Stimulated activated naive CD4-positive, alpha-beta T cell (primary cell): ENCODE measurements around the gene TMEM53.

Source experiments
- DNase-seq, 6 experiments: peaks; one replicate each; lab custom pipeline; 2025; lab: John Stamatoyannopoulos, UW

Gene TMEM53

DNA sequence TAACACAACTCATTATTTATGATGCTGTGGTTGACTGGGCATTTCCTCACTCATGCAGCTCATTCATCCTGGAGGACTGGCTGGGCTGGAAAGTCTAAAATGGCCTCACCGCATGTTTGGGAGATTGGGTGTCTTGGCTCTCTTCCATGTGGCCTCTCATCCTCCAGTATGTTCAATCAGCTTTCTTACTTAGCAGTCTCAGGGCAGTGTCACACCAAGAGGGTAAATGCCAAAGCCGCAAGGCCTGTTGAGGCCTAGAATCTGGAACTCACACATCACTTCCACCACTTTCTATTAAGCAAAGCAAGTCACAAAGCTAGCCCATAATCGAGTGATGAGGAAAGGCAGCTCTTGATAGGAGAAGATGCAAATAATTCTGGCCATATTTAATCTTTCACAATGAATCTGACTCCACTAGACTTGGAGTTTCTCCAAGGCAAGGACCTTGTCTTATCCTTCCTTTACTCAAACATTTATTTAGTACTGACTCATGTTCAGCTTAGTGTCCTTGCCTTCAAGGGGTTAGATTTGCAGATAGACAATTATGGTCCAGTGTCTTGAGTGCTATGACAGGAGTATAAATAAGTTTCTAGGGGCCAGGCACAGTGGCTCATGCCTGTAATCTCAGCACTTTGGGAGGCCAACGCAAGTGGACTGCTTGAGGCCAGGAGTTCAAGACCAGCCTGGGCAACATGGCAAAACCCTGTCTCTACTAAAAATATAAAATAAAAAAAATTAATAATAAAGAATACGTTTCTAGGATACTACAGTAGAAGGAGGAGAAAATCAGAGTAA is 45.1 kb downstream of the TMEM53 start:
- no peak for DNase-seq

DNA sequence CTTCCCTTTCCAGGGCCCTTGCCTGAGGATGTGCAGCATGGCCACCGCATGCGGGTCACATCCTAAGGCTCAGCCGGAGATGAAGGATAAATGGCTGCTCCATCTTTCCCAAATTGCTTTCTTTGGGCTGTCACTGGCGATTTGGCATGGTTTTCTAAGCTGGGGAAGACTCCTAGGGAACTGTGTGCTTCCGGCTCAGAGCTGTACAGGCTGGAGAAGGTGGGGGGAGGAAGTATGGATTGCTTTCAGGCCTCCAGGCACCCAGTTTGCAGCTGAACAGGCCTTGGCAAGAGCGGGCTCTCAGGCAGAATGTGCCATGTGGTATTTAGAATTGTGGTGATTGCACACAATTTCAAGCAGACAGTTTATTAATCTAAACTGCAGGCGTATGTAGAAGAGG is 48.9 kb downstream of the TMEM53 start:
- DNase-seq = no peak

DNA sequence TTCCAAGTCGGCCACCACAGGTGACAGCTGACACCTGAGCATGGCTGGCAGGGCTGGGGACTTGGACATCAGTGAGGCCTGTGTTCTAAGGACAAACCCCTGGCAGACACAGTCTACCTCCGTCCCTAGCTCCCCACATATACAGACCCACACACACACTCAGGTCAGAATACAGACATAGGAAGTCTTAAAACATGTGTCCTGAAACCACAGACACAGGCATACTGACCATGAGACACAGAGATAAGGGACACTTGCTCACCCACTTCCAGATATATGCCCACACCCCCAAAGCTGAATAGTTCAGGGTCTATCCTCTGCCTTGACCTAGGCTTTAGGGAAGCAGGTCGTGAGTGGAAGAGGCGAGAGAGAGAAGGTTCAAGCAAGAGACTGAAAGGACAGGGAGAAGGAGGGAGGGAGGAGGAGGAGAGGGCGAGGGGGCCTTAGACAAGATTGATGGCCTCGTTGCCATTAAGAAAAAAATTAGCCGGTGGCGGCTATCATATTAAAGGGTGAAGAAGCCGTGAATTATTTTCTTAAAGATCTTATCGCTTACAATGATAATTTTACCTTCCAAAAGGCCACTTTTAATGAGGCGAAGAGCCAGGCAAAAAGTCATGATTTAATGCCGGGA is 49.9 kb downstream of the TMEM53 start:
- no peak for DNase-seq

DNA sequence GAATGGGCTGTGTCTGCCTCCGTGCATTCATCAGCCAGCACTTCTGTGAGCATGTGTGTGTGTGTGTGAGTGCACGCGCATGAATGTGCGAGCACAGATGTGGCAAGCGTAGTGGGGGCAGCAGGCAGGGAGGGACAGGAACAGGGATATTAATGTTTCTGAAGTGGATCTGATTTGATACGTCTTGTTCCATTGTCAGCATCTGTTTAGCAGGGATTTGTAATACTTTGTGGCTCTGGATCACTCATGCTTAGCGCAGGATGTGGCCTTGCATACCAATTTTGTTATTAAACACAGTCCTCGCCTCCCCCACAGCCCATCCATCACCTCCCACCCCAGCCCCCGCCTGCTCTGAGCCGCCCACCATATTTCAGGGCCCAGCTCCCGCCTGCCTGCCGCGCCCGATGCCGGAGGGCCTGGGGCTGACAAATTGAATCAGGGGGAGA is 52.4 kb downstream of the TMEM53 start:
- no peak for DNase-seq

DNA sequence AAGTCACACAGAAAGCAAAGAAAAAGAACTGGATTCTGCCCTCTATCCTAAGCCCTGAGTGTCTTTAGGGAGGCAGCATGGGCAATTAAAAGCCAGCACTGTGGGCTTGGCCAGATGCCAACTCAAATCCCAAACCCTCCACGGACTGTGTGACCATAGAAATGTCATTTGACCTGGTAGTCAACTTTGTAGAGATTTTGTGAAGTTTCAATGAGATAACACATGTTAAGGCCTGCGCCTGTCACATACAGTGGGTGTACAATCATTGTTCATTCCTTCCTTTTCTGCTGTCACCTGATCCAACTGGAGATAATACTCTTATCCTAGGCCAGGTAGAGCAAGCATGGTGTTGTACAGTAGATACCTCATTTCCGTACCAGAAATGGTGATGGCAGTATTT is 54.2 kb downstream of the TMEM53 start:
- no peak for DNase-seq

DNA sequence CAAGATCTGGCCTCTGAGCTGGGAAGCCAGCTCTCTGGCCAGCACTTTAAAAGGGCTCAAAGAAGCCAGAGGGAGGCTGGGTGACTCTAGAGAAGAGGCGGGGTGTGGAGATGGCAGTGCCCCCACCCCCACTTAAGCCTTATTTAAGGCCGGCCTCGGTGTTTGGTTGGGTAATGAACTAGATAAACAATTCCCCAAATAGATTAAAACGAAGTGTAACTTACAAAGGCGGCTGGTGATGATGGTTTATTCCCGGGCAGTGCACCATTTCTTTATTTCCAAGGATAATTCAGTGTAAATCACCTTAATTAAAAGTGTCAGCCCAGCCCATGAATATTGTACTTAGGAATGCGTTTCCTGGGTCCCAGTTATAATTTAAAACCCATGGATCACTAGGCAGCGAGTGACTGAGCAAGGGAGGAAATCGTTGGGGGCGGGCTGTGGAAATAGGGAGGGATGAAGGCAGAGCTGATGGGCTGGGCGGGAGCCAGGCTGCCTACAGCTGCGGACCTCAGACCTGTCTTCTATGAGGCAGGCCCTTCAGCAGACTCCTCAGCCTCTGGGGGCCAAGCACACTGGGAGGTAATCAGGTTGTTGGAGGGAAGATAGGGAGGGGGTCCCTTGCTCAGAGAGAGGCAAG is 54.9 kb downstream of the TMEM53 start:
- DNase-seq = no peak

DNA sequence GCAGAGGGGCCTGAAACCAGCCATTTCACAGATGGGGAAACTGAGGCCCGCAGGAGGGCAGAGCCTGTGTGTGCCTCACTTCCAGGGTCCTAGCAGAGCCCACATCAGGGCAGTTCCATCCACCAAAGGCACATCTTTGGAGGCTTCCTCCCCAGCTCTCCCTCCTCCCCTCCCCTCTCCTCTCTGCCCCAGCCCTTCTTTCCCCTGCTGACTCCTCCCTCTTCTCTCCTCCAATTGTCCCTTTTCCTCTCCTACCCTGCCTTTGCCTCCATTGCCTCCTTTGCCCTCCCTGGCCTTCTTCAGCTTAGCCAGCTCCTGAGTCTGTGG is 56.6 kb downstream of the TMEM53 start:
- no peak for DNase-seq

DNA sequence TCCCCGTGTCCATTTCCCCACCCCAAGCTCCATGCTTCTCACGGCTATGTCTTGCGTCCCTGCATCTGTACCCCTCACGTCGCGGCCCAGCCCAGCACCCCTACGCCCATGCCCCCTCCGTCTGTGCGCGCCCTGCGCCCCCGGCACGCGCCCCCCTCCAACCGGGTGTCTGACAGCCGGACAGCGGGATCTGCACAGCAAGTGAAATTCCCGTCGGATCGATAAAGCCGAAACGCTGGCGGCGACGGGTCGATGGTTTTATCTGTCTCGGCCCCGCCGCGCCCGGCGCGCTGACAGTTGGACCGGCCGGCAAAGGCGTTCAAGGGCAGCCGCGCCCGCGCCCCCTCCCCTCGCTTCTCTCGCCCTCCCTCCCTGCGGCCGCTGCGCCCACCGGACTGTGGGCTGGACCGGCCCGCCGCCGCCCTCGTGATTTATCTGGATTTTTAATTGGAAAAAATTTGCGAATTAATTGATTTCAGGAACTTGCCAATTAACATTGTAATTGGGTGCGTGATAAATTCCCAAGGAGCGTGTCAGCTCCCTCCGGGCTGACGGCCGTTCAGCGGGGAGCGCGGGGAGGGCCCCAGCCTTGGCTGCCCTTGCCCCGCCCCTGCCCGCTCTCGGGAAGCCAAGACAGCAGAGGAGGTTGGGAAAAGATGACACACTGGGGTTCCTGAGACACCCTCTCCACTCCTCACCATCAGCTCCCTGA is 57.1 kb downstream of the TMEM53 start:
- no peak for DNase-seq

DNA sequence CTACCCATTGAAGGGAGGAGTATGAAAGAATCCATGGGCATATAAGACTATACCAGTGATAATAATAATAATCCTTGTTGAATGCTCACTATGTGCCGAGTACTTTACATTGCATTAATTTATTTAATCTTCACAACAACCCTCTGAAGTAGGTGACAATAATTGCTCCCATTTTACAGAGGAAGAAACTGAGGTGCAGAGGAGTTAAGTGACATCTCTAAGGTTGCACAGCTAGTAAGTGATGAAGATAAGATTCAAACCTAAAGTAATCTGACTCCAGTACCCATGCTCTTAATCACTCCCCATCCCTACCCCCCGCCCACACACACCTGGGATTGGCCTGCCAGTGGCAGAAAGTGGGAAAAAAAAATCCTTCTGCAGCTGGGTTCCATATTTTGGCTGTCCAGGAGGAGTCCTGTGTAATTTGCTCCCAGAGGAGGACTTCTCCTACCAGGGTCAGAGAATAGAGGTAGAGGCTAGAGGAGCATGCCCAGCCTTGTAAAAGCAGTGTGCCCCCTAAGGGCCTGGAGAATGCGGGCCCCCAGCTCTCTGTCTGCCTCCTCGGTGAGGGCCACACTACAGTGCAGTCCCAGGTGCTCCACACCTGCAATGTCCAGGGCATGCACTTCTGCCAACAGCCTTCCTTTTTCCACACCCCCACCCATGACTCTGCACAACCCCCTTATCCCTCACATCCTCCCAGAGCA is 57.8 kb downstream of the TMEM53 start:
- DNase-seq = no peak

DNA sequence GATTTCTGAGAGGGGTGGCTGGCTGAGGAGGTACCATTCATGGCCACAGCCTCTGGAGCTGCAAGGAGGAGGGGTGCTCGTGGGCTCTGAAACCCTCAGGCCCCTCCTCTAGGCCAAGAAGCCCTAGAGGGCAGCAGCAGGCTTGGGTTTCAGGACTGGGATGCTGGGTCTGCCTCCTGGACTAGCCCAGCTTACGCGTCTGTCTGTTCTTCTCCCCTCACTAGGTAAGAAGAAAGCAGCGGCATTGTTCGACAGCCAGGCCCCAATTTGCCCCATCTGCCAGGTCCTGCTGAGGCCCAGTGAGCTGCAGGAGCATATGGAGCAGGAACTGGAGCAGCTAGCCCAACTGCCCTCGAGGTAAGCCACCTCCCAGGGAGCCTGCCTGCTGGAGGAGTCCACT is 60.3 kb downstream of the TMEM53 start:
- DNase-seq = no peak

DNA sequence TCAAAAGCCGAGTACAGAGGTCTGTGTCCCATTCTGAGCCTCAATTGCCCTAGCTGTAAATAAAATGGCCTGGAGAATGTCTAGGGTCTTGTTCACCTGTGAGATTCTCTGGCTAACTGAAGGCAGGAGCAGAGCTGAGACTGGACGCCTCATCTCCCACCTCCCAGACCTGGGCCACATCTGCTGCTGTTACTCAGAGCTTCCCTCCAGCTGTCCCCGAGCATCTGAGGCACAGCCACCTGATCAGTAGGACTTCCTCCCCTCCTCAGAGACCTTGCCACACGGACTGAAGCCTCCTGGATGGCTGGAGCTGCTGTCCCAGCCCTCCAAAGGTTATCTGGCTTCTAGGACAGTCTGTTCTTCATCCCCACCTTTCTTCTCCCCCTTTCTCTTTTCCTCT is 62.4 kb downstream of the TMEM53 start:
- no peak for DNase-seq

DNA sequence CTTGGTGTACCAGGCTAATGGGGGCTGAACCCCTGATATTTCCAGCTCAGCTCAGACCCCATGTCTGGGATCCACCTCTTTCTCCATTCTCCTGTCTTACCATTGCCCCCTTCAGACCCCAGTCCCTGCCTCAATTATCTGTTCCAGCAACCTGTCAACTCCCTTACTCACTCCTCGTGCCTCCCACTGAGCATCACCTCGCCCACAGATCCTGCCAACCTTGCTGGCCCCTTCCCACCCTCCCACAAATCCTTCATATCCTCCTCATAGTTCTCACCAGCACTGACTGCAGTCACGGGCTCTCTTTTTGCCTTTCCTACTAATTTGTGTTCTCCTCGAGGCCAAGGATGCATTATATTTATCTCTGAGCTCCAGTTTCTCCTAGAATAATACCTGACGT is 62.9 kb downstream of the TMEM53 start:
- DNase-seq = no peak

DNA sequence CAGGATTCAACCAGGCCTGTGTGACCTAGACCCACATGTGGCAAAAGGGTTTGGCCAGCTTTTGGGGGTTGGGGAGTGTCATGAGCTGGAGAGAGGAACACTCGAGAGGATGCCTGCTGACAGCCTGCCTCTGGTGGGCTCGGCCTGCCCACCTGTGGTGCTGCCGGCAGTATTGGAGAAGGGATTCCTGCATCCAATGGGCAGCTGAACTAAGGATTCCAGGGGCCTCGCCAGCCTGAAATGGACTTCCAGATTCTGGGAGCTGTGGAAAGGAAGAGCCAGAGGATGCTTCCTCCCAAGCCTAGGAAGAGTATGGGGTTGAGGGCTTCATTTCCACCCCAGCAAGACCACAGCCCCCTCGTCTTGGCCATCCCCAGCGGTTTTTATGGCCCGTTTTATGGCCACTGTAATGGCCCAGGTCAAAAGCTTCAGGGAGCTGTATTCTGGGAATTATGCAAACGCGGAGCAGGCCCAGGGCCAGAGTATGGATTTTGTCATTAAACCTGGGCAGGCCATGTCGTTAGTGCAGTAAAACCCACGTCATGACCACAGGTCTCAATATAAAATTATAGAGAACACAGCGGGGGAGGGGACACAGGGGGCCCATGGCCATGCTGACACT is 63.6 kb downstream of the TMEM53 start:
- no peak for DNase-seq

DNA sequence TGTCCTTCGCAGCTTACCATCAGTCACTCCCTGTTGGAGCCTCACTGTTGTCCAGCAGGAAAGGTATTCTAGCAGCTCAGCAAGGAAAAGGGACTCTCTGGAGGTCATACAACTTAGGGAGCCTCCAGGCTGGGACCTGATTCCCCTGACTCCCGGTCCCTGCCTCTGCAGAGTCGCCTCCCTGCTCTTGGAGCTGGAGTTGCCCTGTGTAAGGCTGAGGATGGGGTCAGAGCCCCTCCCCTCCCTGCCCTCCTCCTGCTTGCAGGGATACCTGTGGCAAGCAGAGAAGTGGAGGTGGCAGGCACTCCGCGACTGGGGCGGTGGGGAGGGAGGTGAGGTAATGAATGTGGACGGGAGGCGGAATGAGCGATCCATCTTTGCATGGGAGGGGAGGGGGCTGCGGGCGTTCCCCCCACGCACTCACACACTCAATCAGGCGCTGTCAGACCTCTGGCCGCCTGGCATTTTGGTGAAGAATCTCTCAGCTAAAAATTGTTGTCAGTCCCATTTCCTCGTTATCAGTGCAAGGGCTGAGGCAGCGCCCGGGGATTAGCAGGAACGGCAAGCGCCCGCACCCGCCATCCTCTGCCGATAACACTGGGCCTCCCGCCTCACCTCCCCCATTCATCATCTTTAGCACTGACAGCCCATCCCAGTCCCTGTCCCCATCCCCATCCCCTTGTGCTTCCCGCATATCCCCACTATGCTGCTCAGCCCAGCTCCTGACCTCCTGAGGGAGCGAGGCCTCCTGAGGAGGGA is 64.3 kb downstream of the TMEM53 start:
- no peak for DNase-seq

DNA sequence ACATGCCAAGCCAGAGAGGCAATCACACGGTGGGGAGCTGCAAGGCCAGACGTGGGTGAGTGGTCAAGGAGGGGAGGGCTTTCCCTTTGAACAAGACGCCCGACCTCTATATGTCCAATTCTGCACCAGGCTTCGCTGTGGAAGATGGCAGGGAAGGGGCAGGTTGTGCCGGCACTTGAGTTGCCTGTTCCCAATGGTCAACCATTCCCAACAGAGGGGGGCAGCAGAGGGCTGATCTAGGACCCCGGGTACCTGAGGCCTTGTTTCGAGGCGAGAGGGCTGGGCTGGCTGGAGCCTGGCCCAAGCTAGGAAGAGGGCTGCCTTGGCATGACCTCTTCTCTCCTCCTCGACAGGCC is 64.9 kb downstream of the TMEM53 start:
- DNase-seq = peak in 2 of 6 experiments; percentile 14 to 24

DNA sequence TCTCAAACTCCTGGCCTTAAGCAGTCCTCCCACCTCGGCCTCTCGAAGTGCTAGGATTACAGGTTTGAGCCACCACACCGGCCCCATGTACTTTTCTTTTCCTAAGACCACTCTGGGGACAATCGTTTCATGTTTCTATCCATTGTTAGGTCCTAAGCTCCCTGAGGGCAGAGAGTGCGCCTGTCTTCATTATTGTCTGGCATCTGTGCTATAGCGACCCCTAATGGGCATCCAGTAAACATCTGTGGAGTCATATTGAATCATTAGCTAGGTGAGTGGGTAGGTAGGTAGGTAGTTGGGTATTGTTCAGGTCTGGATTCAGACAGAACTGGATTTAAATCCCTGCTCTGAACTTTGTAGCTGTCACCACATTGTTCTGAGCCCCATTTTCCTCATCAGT is 66.1 kb downstream of the TMEM53 start:
- DNase-seq = no peak

DNA sequence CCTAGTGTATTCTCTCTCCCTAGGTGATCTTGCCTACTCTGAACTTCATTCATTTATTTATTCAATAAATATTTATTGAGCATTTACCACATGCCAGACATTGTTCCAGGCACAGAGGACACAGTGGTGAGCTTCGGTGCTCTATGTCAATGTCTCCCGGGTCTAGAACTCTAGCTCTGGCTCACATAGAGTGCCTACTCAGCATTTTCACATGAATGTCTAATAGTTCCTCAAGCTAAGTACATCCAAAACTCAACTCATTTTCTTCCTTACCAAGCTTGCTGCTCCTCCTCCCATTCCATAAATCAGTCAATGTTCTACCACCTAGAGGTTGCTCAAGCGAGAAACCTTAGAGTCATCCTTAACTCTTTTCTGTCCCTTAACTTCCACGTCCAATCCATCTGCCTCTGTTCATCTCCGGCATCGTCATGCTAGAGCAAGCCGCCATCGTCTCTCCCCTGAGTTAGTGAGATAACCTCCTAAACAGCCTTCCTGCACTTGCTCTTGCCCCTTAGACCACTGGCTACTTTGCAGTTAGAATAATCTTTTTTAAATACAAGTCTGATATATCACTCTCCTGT is 67.5 kb downstream of the TMEM53 start:
- no peak for DNase-seq

DNA sequence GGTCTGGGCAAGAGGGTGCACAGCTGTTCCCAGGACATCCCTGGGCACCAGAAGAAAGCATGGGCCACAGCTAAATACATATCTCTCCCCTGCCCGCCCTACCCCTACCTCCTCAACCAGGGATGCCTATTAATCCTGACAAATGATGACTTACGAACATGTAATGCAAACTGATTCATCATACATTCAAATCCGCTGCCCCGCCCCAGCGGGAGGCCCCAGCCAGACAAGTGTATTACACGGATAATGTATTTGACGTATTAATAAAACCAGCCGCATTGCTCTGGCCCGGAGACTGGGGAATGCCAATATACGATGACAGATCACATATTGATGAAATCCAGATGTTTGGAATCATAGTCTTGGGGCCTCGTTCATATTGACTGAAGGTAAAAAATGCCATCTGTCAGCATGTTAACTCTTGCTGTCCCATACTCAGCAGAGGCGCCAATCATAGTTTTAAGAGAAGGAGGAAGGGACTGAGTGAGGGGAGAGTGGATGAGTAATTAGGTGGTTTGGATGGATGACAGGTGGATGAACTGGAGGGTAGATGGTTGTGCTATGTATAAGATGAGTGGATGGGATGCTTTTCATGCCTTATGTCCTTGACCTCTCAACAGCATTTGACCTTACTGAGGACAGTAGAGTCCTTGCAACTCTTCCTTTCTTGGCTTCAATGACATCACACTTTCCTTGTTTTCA is 68.2 kb downstream of the TMEM53 start:
- DNase-seq = no peak

DNA sequence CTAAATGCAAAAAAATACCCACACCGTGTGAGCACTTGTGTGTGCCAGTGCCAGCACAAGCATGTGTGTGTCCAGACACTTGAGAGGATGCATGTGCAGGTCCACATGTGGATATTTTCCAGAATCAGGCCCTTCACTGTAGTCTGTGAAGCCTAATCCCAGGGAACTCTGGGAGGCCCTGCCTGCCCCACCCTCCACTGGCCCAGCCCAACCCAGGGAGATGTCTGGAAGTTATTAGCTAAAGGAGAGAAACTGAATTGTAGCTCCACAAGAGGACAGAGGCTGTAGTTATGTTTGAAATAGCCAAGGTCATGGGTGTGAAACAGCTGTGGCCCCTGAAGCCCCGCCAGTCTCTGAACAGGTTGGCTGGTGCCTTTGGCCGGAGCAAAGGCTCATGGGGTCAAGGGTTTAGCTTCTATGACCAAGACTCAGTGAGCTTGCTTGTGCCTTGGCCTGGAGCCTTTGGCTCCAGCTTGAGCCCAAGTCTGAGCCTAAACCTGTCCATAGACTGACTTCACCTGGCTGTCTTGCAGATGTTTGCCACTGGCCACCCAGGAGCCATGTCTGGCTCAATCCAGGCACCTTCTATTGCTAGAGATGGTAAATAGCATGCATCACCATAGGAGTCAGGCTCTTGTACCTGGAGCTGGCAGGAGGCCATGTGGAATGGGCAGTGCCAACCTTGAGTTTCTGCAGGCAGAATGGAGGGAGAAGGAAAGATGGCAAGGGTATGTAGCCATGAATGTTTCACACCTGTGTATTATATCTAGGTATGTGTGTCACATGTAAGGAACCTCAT is 69.9 kb downstream of the TMEM53 start:
- DNase-seq = no peak
